ENCODE data around the gene SPTBN1.

DNA sequence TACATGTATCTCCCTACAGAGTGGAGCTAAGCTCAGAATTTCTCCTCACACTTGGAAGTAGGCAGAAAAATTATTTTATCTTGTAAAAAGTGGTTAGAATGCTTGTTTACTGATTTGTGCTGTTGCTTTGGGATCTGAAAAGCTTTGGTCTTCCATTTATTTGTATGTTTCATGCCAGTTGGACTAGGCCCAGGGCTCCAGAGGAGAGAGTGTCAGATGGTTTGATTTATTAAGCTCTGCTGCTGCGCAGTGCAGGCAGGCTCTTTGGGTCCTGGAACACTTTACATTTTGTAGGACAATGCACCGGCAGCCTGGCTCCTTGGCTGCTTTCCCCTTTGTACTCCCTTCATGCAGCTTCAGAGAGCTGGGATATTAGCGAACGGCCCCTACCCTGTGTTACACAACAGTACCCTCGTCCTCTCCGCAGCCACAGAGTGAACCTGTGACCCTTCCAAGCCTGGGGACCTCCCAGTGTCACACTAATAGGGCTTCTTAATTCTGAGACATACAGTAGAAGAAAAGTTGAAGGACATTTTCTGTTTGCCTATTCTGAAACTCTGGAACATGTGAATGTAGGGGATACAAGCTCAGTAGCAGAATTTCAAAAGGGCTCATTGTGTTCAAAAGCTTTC, 210.6 kb downstream of the SPTBN1 start:
- TF ChIP-seq EP300 (IDR thresholded peaks at IDR 0.05), result no peak
- TF ChIP-seq, protein P1, sequence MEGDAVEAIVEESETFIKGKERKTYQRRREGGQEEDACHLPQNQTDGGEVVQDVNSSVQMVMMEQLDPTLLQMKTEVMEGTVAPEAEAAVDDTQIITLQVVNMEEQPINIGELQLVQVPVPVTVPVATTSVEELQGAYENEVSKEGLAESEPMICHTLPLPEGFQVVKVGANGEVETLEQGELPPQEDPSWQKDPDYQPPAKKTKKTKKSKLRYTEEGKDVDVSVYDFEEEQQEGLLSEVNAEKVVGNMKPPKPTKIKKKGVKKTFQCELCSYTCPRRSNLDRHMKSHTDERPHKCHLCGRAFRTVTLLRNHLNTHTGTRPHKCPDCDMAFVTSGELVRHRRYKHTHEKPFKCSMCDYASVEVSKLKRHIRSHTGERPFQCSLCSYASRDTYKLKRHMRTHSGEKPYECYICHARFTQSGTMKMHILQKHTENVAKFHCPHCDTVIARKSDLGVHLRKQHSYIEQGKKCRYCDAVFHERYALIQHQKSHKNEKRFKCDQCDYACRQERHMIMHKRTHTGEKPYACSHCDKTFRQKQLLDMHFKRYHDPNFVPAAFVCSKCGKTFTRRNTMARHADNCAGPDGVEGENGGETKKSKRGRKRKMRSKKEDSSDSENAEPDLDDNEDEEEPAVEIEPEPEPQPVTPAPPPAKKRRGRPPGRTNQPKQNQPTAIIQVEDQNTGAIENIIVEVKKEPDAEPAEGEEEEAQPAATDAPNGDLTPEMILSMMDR (IDR thresholded peaks at IDR 0.05), result no peak
- no peak for TF ChIP-seq NR3C1 (IDR thresholded peaks at IDR 0.05)
- no peak for TF ChIP-seq PHF8 (IDR thresholded peaks at IDR 0.05; ENCODE audit: borderline replicate concordance, low read depth)
- no peak for TF ChIP-seq KDM5A (IDR thresholded peaks at IDR 0.05)
- TF ChIP-seq, protein P2, sequence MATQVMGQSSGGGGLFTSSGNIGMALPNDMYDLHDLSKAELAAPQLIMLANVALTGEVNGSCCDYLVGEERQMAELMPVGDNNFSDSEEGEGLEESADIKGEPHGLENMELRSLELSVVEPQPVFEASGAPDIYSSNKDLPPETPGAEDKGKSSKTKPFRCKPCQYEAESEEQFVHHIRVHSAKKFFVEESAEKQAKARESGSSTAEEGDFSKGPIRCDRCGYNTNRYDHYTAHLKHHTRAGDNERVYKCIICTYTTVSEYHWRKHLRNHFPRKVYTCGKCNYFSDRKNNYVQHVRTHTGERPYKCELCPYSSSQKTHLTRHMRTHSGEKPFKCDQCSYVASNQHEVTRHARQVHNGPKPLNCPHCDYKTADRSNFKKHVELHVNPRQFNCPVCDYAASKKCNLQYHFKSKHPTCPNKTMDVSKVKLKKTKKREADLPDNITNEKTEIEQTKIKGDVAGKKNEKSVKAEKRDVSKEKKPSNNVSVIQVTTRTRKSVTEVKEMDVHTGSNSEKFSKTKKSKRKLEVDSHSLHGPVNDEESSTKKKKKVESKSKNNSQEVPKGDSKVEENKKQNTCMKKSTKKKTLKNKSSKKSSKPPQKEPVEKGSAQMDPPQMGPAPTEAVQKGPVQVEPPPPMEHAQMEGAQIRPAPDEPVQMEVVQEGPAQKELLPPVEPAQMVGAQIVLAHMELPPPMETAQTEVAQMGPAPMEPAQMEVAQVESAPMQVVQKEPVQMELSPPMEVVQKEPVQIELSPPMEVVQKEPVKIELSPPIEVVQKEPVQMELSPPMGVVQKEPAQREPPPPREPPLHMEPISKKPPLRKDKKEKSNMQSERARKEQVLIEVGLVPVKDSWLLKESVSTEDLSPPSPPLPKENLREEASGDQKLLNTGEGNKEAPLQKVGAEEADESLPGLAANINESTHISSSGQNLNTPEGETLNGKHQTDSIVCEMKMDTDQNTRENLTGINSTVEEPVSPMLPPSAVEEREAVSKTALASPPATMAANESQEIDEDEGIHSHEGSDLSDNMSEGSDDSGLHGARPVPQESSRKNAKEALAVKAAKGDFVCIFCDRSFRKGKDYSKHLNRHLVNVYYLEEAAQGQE (IDR thresholded peaks at IDR 0.05), result no peak
- TF ChIP-seq SMC3 (IDR thresholded peaks at IDR 0.05), result no peak
